Measurements from ENCODE around the gene KPNA1.

DNA sequence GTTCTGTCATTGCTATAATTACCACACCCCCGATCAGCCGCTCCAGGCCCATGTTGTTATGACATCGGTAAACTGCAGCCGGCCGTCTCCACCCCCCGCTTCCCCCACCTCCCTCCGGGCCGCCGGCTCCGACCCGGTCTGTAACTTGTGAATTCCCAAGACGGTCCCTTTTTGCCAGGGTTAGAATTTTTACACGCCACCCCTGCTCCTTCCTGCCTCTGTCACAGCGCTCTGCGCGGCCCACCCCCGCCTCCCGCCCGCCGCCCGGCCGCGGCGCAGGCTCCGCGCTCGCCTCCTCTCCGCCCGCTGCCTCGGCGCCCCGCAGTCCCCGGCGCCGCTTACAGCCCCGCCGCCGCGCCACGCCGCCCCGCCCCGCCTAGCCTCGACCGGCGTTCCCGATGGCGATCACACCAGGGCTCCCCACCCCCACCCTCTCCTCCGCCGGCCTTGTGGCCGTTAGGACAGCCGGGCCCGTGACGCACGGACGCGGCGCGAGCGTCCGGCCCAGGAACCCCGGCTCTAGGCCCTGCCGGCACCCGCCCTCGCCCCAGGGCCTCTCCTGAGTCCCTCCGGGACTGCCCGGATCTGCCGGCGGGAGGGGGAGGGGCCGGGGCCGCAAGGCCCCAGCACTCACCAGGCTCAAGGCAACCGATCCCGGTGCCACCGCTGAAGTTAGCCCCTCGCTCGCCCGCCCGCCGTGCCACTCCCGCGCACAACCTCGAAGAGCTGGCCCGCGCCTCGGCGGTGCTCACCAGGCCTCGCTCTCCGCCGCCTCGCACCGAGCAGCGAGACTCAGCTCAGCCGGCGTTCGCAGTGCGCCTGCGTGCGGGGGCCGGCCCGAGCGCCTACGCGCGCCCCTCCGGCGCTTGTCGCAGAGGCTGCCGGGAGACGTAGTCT, at the start of gene KPNA1:
- TF ChIP-seq, protein P1, sequence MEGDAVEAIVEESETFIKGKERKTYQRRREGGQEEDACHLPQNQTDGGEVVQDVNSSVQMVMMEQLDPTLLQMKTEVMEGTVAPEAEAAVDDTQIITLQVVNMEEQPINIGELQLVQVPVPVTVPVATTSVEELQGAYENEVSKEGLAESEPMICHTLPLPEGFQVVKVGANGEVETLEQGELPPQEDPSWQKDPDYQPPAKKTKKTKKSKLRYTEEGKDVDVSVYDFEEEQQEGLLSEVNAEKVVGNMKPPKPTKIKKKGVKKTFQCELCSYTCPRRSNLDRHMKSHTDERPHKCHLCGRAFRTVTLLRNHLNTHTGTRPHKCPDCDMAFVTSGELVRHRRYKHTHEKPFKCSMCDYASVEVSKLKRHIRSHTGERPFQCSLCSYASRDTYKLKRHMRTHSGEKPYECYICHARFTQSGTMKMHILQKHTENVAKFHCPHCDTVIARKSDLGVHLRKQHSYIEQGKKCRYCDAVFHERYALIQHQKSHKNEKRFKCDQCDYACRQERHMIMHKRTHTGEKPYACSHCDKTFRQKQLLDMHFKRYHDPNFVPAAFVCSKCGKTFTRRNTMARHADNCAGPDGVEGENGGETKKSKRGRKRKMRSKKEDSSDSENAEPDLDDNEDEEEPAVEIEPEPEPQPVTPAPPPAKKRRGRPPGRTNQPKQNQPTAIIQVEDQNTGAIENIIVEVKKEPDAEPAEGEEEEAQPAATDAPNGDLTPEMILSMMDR (IDR thresholded peaks at IDR 0.05), result no peak
- TF ChIP-seq POLR2AphosphoS5 (IDR thresholded peaks at IDR 0.05) (peak in 2 of 3 donors; percentile 75 to 92), POLR2A (IDR thresholded peaks at IDR 0.05) (peak; percentile 42 to 90)
